ENCODE data around the gene AP3S2. TPM values are rescaled to one million over a fixed set of nuclear protein-coding genes. Genes with fewer than 3 reads are reported as not detected.

The AP3S2 gene
- total and polyA plus RNA-seq, 2 of the 13 experiments (the other 11 are each of a cell fraction or from before 2014, with no cell fraction given): 17.6 to 44.4 TPM

DNA sequence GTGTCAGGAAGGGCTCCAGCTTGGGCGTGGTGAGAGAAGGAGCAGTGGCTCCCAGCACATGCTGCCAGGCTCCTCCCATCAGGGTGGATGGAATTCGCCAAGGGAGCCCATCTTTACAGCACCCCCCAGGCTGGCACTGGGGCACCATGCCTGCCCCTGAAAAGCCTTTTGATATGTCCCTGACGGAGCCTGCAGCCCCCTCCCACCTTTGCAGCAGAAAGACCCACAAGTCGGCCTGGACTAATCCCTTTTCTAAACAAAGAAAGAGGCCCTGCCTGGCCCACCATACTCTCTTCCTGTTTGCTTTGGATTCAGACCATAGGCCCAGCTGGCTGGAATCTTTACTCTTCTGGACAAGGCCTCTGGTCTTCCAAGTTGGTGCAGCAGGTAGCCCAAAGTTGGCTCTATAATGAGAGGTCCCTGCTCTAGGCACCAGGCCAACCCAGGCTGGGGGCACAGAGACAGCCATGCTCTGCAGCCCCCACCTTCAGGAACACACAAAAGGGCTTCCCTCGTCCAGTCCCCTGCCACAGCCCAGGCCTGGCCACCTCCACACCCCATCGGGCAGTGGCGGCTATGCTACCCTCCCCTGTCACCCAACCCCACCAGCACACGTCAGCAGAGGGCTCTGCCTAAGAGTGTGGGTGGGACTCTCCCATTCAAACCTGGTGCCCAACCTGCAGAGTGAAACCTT, 84.6 kb downstream of the AP3S2 start (continued):
- TF ChIP-seq, protein P1, sequence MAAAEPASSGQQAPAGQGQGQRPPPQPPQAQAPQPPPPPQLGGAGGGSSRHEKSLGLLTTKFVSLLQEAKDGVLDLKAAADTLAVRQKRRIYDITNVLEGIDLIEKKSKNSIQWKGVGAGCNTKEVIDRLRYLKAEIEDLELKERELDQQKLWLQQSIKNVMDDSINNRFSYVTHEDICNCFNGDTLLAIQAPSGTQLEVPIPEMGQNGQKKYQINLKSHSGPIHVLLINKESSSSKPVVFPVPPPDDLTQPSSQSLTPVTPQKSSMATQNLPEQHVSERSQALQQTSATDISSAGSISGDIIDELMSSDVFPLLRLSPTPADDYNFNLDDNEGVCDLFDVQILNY (CRISPR knock-in tag; conservative IDR thresholded peaks at IDR 0.05): 0 out of 2 replicates have a peak, but pooled peaks have one; percentile 33
- TF ChIP-seq, protein P2, sequence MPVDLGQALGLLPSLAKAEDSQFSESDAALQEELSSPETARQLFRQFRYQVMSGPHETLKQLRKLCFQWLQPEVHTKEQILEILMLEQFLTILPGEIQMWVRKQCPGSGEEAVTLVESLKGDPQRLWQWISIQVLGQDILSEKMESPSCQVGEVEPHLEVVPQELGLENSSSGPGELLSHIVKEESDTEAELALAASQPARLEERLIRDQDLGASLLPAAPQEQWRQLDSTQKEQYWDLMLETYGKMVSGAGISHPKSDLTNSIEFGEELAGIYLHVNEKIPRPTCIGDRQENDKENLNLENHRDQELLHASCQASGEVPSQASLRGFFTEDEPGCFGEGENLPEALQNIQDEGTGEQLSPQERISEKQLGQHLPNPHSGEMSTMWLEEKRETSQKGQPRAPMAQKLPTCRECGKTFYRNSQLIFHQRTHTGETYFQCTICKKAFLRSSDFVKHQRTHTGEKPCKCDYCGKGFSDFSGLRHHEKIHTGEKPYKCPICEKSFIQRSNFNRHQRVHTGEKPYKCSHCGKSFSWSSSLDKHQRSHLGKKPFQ (CRISPR knock-in tag; IDR thresholded peaks at IDR 0.05; ENCODE audit: insufficient replicate concordance): no peak
- TF ChIP-seq SALL1 (CRISPR knock-in tag; IDR thresholded peaks at IDR 0.05) (peak; percentile 83), ZFP36 (IDR thresholded peaks at IDR 0.05; ENCODE audit: borderline replicate concordance, low read depth, low read length, partially characterized antibody) (no peak), NONO (IDR thresholded peaks at IDR 0.05) (no peak), NONO (CRISPR knock-in tag; conservative IDR thresholded peaks at IDR 0.05) (0 out of 2 replicates have a peak, but pooled peaks have one; percentile 34), HDAC1 (CRISPR knock-in tag; IDR thresholded peaks at IDR 0.05) (peak; percentile 86), EP300 (IDR thresholded peaks at IDR 0.05; ENCODE audit: low read depth in 2 of 2, low read length in 2 of 2) (peak in 1 of 2 experiments; percentile 93; a peak in 2 of 4 replicates), EP300 (CRISPR knock-in tag; IDR thresholded peaks at IDR 0.05; ENCODE audit: borderline replicate concordance) (peak; percentile 76), MAZ (IDR thresholded peaks at IDR 0.05; ENCODE audit: borderline replicate concordance, low read depth, low read length) (no peak), MAZ (CRISPR knock-in tag; IDR thresholded peaks at IDR 0.05; ENCODE audit: low read depth) (peak; percentile 72; the same call in 1 of the 2 replicates), ZNF329 (CRISPR knock-in tag; IDR thresholded peaks at IDR 0.05; ENCODE audit: low read depth) (0 out of 2 replicates have a peak, but pooled peaks have one; percentile 38), MIER3 (CRISPR knock-in tag; IDR thresholded peaks at IDR 0.05; ENCODE audit: borderline replicate concordance) (peak; percentile 39; the same call in 1 of the 2 replicates), ZNF510 (CRISPR knock-in tag; IDR thresholded peaks at IDR 0.05; ENCODE audit: low read depth) (peak; percentile 75; the same call in 1 of the 2 replicates), GABPA (IDR thresholded peaks at IDR 0.05; ENCODE audit: low read depth, low read length) (no peak), GABPA (CRISPR knock-in tag; IDR thresholded peaks at IDR 0.05; ENCODE audit: low read depth) (peak; percentile 61; the same call in 1 of the 2 replicates), ZSCAN25 (CRISPR knock-in tag; IDR thresholded peaks at IDR 0.05) (0 out of 2 replicates have a peak, but pooled peaks have one; percentile 23), SPEN (CRISPR knock-in tag; IDR thresholded peaks at IDR 0.05; ENCODE audit: low read depth) (peak; percentile 68)
- TF ChIP-seq, protein P3, sequence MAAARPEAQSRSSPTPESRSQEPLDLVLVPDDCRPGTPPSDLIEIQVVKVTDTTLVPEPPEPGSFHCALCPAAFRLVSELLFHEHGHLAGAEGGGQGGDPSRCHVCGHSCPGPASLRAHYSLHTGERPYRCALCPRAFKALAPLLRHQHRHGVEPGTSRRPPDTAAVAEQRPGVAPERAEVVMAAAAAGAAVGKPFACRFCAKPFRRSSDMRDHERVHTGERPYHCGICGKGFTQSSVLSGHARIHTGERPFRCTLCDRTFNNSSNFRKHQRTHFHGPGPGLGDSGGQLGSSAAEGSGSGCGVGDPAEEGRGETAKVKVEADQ (CRISPR knock-in tag; IDR thresholded peaks at IDR 0.05; ENCODE audit: borderline replicate concordance): no peak
- TF ChIP-seq, protein P4, sequence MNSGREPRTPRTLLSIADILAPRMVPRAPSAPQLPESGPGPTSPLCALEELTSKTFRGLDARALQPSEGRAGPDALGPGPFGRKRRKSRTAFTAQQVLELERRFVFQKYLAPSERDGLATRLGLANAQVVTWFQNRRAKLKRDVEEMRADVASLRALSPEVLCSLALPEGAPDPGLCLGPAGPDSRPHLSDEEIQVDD (CRISPR knock-in tag; IDR thresholded peaks at IDR 0.05; ENCODE audit: borderline replicate concordance): no peak
- TF ChIP-seq, protein P5, sequence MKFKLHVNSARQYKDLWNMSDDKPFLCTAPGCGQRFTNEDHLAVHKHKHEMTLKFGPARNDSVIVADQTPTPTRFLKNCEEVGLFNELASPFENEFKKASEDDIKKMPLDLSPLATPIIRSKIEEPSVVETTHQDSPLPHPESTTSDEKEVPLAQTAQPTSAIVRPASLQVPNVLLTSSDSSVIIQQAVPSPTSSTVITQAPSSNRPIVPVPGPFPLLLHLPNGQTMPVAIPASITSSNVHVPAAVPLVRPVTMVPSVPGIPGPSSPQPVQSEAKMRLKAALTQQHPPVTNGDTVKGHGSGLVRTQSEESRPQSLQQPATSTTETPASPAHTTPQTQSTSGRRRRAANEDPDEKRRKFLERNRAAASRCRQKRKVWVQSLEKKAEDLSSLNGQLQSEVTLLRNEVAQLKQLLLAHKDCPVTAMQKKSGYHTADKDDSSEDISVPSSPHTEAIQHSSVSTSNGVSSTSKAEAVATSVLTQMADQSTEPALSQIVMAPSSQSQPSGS (CRISPR knock-in tag; IDR thresholded peaks at IDR 0.05): peak; percentile 42; the same call in 1 of the 2 replicates
- TF ChIP-seq, protein P6, sequence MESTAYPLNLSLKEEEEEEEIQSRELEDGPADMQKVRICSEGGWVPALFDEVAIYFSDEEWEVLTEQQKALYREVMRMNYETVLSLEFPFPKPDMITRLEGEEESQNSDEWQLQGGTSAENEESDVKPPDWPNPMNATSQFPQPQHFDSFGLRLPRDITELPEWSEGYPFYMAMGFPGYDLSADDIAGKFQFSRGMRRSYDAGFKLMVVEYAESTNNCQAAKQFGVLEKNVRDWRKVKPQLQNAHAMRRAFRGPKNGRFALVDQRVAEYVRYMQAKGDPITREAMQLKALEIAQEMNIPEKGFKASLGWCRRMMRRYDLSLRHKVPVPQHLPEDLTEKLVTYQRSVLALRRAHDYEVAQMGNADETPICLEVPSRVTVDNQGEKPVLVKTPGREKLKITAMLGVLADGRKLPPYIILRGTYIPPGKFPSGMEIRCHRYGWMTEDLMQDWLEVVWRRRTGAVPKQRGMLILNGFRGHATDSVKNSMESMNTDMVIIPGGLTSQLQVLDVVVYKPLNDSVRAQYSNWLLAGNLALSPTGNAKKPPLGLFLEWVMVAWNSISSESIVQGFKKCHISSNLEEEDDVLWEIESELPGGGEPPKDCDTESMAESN (CRISPR knock-in tag; conservative IDR thresholded peaks at IDR 0.05): peak; percentile 59; the same call in 1 of the 2 replicates

Measured in HepG2 (cell line).